IPS DF 6.9 (cell line): ENCODE results near the gene CAMTA1.
"Not testable (repeated sequence)": the region's sequence is repeated elsewhere in the genome, so short reads cannot be mapped to it uniquely, and the experiment has no call there.

Source experiments
- DNase-seq: peaks from one replicate; pipeline ENCODE4 v3.0.0-alpha.2; 2013; ENCODE audit warnings: low read depth, low spot score
- H3K27ac ChIP-seq: one replicate; pipeline ENCODE4 v1.5.1; 2013; ENCODE audit warnings: low read length, control low read depth
- H3K27me3 ChIP-seq: 2 replicates; pipeline ENCODE4 v1.6.1; 2013; ENCODE audit warnings: mild to moderate bottlenecking, low read length; ENCODE audit not compliant: control insufficient read depth, insufficient read depth
- H3K36me3 ChIP-seq: 2 replicates; pipeline ENCODE4 v1.6.1; 2013; ENCODE audit warnings: low read length; ENCODE audit not compliant: control insufficient read depth, insufficient read depth
- H3K4me1 ChIP-seq: 2 replicates; pipeline ENCODE4 v1.6.1; 2013; ENCODE audit warnings: low read length; ENCODE audit not compliant: control insufficient read depth, insufficient read depth
- H3K4me3 ChIP-seq: 2 replicates; pipeline ENCODE4 v1.5.1; 2013; ENCODE audit warnings: mild to moderate bottlenecking, low read length
- H3K9me3 ChIP-seq: 2 replicates; pipeline ENCODE4 v1.6.1; 2013; ENCODE audit warnings: low read length, inconsistent platforms; ENCODE audit not compliant: control insufficient read depth, insufficient read depth
- WGBS: extraction: QIAGEN DNeasy Blood & Tissue Kit; methylation state at CpG from one replicate; pipeline ENCODE4 v1.1.7; 2013; ENCODE audit warnings: mixed read lengths, missing lambda C conversion rate; ENCODE audit not compliant: insufficient read length, insufficient coverage; 5-methylcytosine and 5-hydroxymethylcytosine counted together

CAMTA1 gene

GRCh38 chr1:7703321-7704213, 918.3 kb downstream of the CAMTA1 start:
- H3K4me1 ChIP-seq: peaks cover 8% of the 10 kb centered on the region; the same call in 1 of the 2 replicates
- no CpG with 5 or more reads among the region's 60 CpGs for WGBS
- H3K27me3 ChIP-seq: peaks cover 5% of the 10 kb centered on the region; the same call in 1 of the 2 replicates
- H3K4me3 ChIP-seq: peak overlapping the region; percentile 51; the same call in 1 of the 2 replicates
- DNase-seq: no peak
- H3K36me3 ChIP-seq: no peaks in the 10 kb centered on the region
- no peak overlapping the region for H3K27ac ChIP-seq
- H3K9me3 ChIP-seq: no peaks in the 10 kb centered on the region

DNA sequence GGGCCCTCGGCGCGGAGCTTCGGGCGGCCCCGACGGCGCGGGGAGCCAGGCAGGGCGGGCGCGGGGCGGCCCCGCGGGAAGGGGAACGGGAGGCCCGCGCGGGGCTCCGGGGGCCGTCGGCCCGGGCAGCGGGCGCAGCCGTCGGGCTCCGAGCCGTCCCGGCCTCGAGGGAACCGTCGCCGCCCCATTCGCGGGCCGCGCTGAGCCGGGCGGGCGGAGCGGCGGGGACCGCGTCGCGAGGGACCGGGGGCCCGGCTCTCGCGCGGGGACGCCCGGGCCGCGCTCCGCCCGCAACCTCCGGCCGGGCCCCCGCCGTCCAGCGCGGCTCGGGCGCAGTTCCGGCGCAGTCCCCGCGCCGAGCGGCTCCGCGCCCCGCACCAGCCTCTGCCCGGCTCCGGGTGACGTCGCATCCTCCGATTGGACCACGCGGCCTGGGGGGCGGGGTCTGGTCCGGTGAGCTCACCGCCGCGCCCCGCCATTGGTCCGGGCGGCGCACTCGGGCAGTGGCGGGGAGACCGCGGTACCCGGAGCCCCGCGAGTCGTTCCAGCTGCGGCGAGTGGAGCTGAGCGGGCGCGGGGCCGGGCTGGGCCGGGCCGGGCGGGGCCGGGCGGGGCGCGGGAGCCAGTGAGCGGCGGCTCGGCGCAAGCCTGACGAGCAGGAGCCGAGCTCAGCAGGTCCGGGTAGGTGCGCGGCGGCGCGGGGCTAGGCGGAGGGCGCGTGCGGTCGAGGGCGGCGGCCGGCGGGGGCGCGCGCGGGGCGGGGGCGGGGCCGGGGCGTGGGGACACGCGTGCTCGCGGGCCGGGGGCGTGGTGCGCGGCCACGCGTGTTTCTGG, 919.2 kb downstream of the CAMTA1 start:
- DNase-seq: peak; percentile 68
- H3K4me3 ChIP-seq: peak overlapping the region; percentile 65; the same call in 1 of the 2 replicates
- H3K4me1 ChIP-seq: peaks cover 8% of the 10 kb centered on the region; the same call in 1 of the 2 replicates
- H3K27me3 ChIP-seq: peaks cover 5% of the 10 kb centered on the region; the same call in 1 of the 2 replicates
- no peak overlapping the region for H3K27ac ChIP-seq
- WGBS: no CpG with 5 or more reads among the region's 151 CpGs
- H3K9me3 ChIP-seq: no peaks in the 10 kb centered on the region
- no peaks in the 10 kb centered on the region for H3K36me3 ChIP-seq

DNA sequence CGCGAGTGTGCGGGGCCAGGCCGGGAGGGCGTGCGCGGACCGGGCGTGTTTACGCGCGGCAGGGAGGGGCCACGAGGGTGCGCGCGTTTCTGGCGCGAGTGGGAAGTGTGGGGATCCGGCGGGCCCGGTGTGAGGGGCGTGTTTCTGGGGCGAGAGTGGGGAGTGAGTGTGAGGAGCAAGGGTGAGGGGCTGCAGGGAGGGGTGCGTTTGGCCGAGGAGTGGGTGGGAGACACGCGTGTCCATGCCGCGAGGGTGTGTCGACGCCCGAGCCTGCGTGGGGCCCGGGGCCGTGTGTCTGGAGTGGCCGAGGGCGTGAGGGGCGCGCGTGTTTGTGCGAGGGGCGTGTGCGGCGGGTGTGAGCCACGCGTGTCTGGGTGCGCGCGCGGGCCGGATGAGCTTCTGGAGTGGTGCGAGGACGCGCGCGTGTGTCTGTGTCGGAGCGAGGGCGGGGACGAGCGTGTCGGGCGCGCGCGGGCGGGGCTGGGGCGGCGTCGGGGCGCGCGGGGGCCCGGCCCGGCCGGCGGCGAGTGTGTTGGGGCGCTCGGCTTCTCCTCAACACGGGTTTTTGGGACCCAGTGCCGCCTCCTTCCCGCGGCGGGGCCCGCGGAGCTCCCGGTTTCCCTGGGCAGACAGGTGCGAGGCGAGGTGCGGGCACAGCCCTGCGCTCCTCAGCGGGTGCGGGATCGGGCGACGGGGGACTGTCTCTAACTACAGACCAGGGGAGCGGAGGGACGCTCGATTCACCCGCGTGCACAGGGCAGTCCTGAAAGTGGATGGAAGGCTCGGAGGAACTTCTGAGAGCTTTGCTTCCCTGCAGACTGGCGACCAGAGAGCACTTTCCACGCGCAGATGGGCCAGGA, 920.0 kb downstream of the CAMTA1 start:
- WGBS: no CpG with 5 or more reads among the region's 106 CpGs
- Histone ChIP-seq H3K36me3 (no peaks in the 10 kb centered on the region), H3K4me3 (peak overlapping the region; percentile 65; the same call in 1 of the 2 replicates), H3K27me3 (peaks cover 5% of the 10 kb centered on the region; the same call in 1 of the 2 replicates), H3K27ac (no peak overlapping the region), H3K9me3 (no peaks in the 10 kb centered on the region), H3K4me1 (peaks cover 8% of the 10 kb centered on the region; the same call in 1 of the 2 replicates)
- DNase-seq: no peak

GRCh38 chr1:7705908-7706216, 920.6 kb downstream of the CAMTA1 start:
- H3K36me3 ChIP-seq: no peaks in the 10 kb centered on the region
- WGBS: no CpG with 5 or more reads among the region's 7 CpGs
- no peak for DNase-seq
- no peak overlapping the region for H3K4me3 ChIP-seq
- H3K27me3 ChIP-seq: peaks cover 5% of the 10 kb centered on the region; the same call in 1 of the 2 replicates
- peaks cover 8% of the 10 kb centered on the region; the same call in 1 of the 2 replicates for H3K4me1 ChIP-seq
- no peaks in the 10 kb centered on the region for H3K9me3 ChIP-seq
- no peak overlapping the region for H3K27ac ChIP-seq

- Histone ChIP-seq H3K27me3 (peaks cover 5% of the 10 kb centered on the region; the same call in 1 of the 2 replicates), H3K36me3 (no peaks in the 10 kb centered on the region), H3K9me3 (no peaks in the 10 kb centered on the region), H3K4me1 (peaks cover 8% of the 10 kb centered on the region; the same call in 1 of the 2 replicates), H3K4me3 (no peak overlapping the region), H3K27ac (no peak overlapping the region)
- DNase-seq: no peak
- no CpG with 5 or more reads among the region's 4 CpGs for WGBS
Measured at GRCh38 chr1:7707527-7707926, 922.3 kb downstream of the CAMTA1 start.

DNA sequence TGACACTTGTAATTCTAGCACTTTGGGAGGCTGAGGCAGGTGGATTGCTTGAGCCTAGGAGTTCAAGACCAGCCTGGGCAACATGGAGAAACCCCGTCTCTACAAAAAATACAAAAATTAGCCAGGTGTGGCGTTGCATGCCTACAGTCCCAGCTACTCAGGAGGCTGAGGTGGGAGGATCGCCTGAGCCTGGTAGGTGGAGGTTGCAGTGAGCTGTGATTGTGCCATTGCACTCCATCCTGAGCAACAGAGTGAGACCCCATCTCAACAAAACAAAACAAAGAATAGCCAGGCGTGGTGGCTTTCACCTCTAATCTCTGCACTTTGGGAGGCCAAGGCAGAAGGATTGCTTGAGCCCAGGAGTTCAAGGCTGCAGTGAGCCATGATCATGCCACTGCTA, 922.8 kb downstream of the CAMTA1 start:
- not testable (repeated sequence) for DNase-seq, H3K27ac ChIP-seq, H3K27me3 ChIP-seq, H3K4me1 ChIP-seq, H3K36me3 ChIP-seq, H3K4me3 ChIP-seq, H3K9me3 ChIP-seq
- no CpG with 5 or more reads among the region's 4 CpGs for WGBS

GRCh38 chr1:7710859-7711258, 925.6 kb downstream of the CAMTA1 start:
- Histone ChIP-seq H3K27me3 (no peaks in the 10 kb centered on the region), H3K27ac (no peak overlapping the region), H3K4me3 (no peak overlapping the region), H3K36me3 (no peaks in the 10 kb centered on the region), H3K9me3 (no peaks in the 10 kb centered on the region), H3K4me1 (no peaks in the 10 kb centered on the region)
- no CpG with 5 or more reads among the region's 3 CpGs for WGBS
- no peak for DNase-seq

DNA sequence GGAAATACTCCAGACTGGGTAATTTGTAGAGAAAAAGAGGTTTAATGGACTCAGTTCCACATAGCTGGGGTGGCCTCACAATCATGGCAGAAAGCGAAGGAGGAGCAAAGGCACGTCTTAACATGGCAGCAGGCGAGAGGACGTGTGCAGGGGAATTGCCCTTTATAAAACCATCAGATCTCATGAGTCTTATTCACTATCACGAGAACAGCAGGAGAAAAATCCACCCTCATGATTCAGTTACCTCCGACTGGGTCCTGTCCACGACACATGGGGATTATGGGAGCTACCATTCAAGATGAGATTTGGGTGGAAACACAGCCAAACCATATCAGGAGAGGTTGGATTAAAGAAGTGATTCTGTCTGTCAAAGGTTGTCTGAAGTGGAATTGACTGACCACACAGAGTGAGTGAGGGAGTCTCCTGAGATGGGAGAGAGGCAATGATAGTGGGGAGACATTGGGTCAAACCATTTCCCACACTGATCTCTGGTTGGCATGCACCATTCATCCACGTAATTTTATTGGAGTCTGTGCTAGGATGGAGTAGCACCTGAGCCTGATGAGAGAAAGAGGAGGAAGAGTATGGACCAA, 927.6 kb downstream of the CAMTA1 start:
- Histone ChIP-seq H3K9me3 (no peaks in the 10 kb centered on the region), H3K4me3 (no peak overlapping the region), H3K36me3 (no peaks in the 10 kb centered on the region), H3K27ac (no peak overlapping the region), H3K27me3 (no peaks in the 10 kb centered on the region), H3K4me1 (no peaks in the 10 kb centered on the region)
- no CpG with 5 or more reads among the region's 8 CpGs for WGBS
- no peak for DNase-seq

GRCh38 chr1:7716506-7716905, 931.3 kb downstream of the CAMTA1 start:
- WGBS: no CpG with 5 or more reads among the region's 4 CpGs
- DNase-seq: no peak
- H3K36me3 ChIP-seq: no peaks in the 10 kb centered on the region
- no peaks in the 10 kb centered on the region for H3K4me1 ChIP-seq
- H3K4me3 ChIP-seq: no peak overlapping the region
- no peak overlapping the region for H3K27ac ChIP-seq
- no peaks in the 10 kb centered on the region for H3K9me3 ChIP-seq
- H3K27me3 ChIP-seq: no peaks in the 10 kb centered on the region
